Osteocyte (in vitro differentiated cells): Measurements from ENCODE around the gene PCLAF. TPM values are rescaled to one million over a fixed set of nuclear protein-coding genes. Genes with fewer than 3 reads are reported as not detected.

ENCODE experiments used
- DNase-seq: peaks from one replicate; pipeline ENCODE4 v3.0.0; 2021; ENCODE audit warnings: mixed read lengths; ENCODE audit not compliant: unreplicated experiment; ENCODE audit errors: extremely low spot score
- H3K27ac Mint-ChIP-seq: one replicate; pipeline ENCODE4 v1.8.0; 2021; ENCODE audit warnings: mild to moderate bottlenecking, mixed read lengths; ENCODE audit not compliant: unreplicated experiment
- H3K27me3 Mint-ChIP-seq: one replicate; pipeline ENCODE4 v1.8.0; 2021; ENCODE audit warnings: mixed read lengths; ENCODE audit not compliant: unreplicated experiment
- H3K36me3 Mint-ChIP-seq: one replicate; pipeline ENCODE4 v1.8.0; 2021; ENCODE audit warnings: mixed read lengths; ENCODE audit not compliant: unreplicated experiment
- H3K4me1 Mint-ChIP-seq: one replicate; pipeline ENCODE4 v1.8.0; 2021; ENCODE audit warnings: mixed read lengths; ENCODE audit not compliant: unreplicated experiment
- H3K4me3 Mint-ChIP-seq: one replicate; pipeline ENCODE4 v1.8.0; 2021; ENCODE audit warnings: mild to moderate bottlenecking, moderate library complexity, mixed read lengths; ENCODE audit not compliant: unreplicated experiment
- H3K9me3 Mint-ChIP-seq: one replicate; pipeline ENCODE4 v1.8.0; 2021; ENCODE audit warnings: mixed read lengths; ENCODE audit not compliant: unreplicated experiment
- CTCF ChIP-seq: fragments of 200-600 bp; sonication (generic); IDR thresholded peaks from 2 replicates; pipeline ENCODE4 v1.5.0; 2021; ENCODE audit warnings: antibody characterized with exemption, mild to moderate bottlenecking, moderate library complexity
- total RNA-seq: library from RNA; stranded (reverse); gene quantifications from 2 replicates; pipeline ENCODE4 v1.2.1, GENCODE V29; 2021

The PCLAF gene
- total RNA-seq, 1 donor from 2014 or later, result 12.1 TPM

- H3K4me1 Mint-ChIP-seq, result peaks cover 7% of the 10 kb centered on the region
- no peak for TF ChIP-seq CTCF
- H3K9me3 Mint-ChIP-seq, result no peaks in the 10 kb centered on the region
- no peak overlapping the region for H3K4me3 Mint-ChIP-seq
- DNase-seq, result no peak
- H3K27ac Mint-ChIP-seq, result no peak overlapping the region
- H3K36me3 Mint-ChIP-seq, result no peaks in the 10 kb centered on the region
- H3K27me3 Mint-ChIP-seq, result no peaks in the 10 kb centered on the region
Measured at GRCh38 chr15:64361259-64361658, 20.0 kb downstream of the PCLAF start.

GRCh38 chr15:64356710-64357040 is 24.6 kb downstream of the PCLAF start:
- no peaks in the 10 kb centered on the region for H3K27me3 Mint-ChIP-seq
- H3K36me3 Mint-ChIP-seq, result no peaks in the 10 kb centered on the region
- H3K4me1 Mint-ChIP-seq, result peaks cover 18% of the 10 kb centered on the region
- no peak for DNase-seq
- no peak for TF ChIP-seq CTCF
- H3K9me3 Mint-ChIP-seq, result no peaks in the 10 kb centered on the region
- peak overlapping the region; percentile 99 for H3K27ac Mint-ChIP-seq
- peak overlapping the region; percentile 98 for H3K4me3 Mint-ChIP-seq

GRCh38 chr15:64355944-64356709 is 25.1 kb downstream of the PCLAF start, which contains the start of gene CSNK1G1:
TSS of gene CSNK1G1 (minus strand) at chr15:64356173. CDS start at chr15:64300499, 55,674 bp downstream.
- Mint-ChIP-seq H3K36me3 (no peaks in the 10 kb centered on the region), H3K9me3 (no peaks in the 10 kb centered on the region), H3K4me1 (peaks cover 18% of the 10 kb centered on the region), H3K4me3 (peak within 1 kb of the TSS; percentile 98), H3K27ac (peak within 1 kb of the TSS; percentile 99), H3K27me3 (no peaks in the 10 kb centered on the region)
- TF ChIP-seq CTCF, result peak; percentile 65
- peak; percentile 99 for DNase-seq

- Mint-ChIP-seq H3K4me3 (peak overlapping the region; percentile 98), H3K27me3 (no peaks in the 10 kb centered on the region), H3K27ac (peak overlapping the region; percentile 99), H3K4me1 (peaks cover 22% of the 10 kb centered on the region), H3K9me3 (no peaks in the 10 kb centered on the region), H3K36me3 (no peaks in the 10 kb centered on the region)
- no peak for TF ChIP-seq CTCF
- DNase-seq, result no peak
Measured at GRCh38 chr15:64355348-64355943, 25.8 kb downstream of the PCLAF start.

- no peaks in the 10 kb centered on the region for H3K36me3 Mint-ChIP-seq
- peak overlapping the region; percentile 98 for H3K4me3 Mint-ChIP-seq
- H3K9me3 Mint-ChIP-seq, result no peaks in the 10 kb centered on the region
- no peak for TF ChIP-seq CTCF
- peak overlapping the region; percentile 99 for H3K27ac Mint-ChIP-seq
- no peaks in the 10 kb centered on the region for H3K27me3 Mint-ChIP-seq
- peaks cover 22% of the 10 kb centered on the region for H3K4me1 Mint-ChIP-seq
- no peak for DNase-seq
Measured at GRCh38 chr15:64354688-64355344, 26.4 kb downstream of the PCLAF start.
